Measurements from ENCODE around the gene CXCL8. TPM values are rescaled to one million over a fixed set of nuclear protein-coding genes. Genes with fewer than 3 reads are reported as not detected.
"Not testable (repeated sequence)": the region's sequence is repeated elsewhere in the genome, so short reads cannot be mapped to it uniquely, and the experiment has no call there.

The CXCL8 gene
- polyA plus RNA-seq, 1 of the 3 experiments (the other 2 are of a cell fraction) = 6.0 TPM

- TF ChIP-seq, protein P1, sequence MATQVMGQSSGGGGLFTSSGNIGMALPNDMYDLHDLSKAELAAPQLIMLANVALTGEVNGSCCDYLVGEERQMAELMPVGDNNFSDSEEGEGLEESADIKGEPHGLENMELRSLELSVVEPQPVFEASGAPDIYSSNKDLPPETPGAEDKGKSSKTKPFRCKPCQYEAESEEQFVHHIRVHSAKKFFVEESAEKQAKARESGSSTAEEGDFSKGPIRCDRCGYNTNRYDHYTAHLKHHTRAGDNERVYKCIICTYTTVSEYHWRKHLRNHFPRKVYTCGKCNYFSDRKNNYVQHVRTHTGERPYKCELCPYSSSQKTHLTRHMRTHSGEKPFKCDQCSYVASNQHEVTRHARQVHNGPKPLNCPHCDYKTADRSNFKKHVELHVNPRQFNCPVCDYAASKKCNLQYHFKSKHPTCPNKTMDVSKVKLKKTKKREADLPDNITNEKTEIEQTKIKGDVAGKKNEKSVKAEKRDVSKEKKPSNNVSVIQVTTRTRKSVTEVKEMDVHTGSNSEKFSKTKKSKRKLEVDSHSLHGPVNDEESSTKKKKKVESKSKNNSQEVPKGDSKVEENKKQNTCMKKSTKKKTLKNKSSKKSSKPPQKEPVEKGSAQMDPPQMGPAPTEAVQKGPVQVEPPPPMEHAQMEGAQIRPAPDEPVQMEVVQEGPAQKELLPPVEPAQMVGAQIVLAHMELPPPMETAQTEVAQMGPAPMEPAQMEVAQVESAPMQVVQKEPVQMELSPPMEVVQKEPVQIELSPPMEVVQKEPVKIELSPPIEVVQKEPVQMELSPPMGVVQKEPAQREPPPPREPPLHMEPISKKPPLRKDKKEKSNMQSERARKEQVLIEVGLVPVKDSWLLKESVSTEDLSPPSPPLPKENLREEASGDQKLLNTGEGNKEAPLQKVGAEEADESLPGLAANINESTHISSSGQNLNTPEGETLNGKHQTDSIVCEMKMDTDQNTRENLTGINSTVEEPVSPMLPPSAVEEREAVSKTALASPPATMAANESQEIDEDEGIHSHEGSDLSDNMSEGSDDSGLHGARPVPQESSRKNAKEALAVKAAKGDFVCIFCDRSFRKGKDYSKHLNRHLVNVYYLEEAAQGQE (IDR thresholded peaks at IDR 0.05; ENCODE audit: low read depth, low read length) = no peak
- no peak for TF ChIP-seq IRF3 (IDR thresholded peaks at IDR 0.05; ENCODE audit: low read depth, low read length)
These were observed 32.0 kb downstream of the CXCL8 start (continued) for GRCh38 chr4:73772363-73772762.

- POLR2A ChIA-PET; H3K9me2 ChIP-seq; H3K9me3 ChIP-seq; H3K36me3 ChIP-seq (replicated peaks in 1 of 2; ENCODE audit: control insufficient read depth in 1 of 2, insufficient read depth in 2 of 2, low read length in 1 of 2); H3K4me3 ChIP-seq (ENCODE audit: low read depth in 2 of 2, low read length in 1 of 2); H3K4me2 ChIP-seq; H3F3A ChIP-seq (replicated peaks; ENCODE audit: insufficient read depth); H3K79me2 ChIP-seq (ENCODE audit: insufficient read depth); DNase-seq; H2AFZ ChIP-seq (ENCODE audit: low read depth); CTCF ChIA-PET; H3K4me1 ChIP-seq (ENCODE audit: control insufficient read depth in 1 of 2, insufficient read depth in 2 of 2, low read depth in 1 of 2, low read length in 1 of 2); H3K27ac ChIP-seq (ENCODE audit: low read depth in 2 of 2, low read length in 1 of 2); H4K20me1 ChIP-seq (ENCODE audit: insufficient read depth); H3K9ac ChIP-seq: not testable (repeated sequence)
- 53% methylated on average over 4 of the region's 4 CpGs for WGBS (ENCODE audit: low lambda C conversion rate)
- H3K27me3 ChIP-seq (ENCODE audit: insufficient read depth) = peaks cover 20% of the 10 kb centered on the region; the same call in 1 of the 2 replicates
These were observed 34.0 kb downstream of the CXCL8 start for GRCh38 chr4:73774406-73774805.

- Histone ChIP-seq H3K27me3 (ENCODE audit: insufficient read depth) (peaks cover 10% of the 10 kb centered on the region; the same call in 1 of the 2 replicates), H4K20me1 (ENCODE audit: insufficient read depth) (no peaks in the 10 kb centered on the region), H3K9me2 (no peaks in the 10 kb centered on the region), H3K9me3 (no peaks in the 10 kb centered on the region), H2AFZ (ENCODE audit: low read depth) (no peak overlapping the region), H3K4me2 (no peak overlapping the region), H3K9ac (no peak overlapping the region), H3K27ac (ENCODE audit: low read depth in 2 of 2, low read length in 1 of 2) (no peak overlapping the region; a peak in 1 of 4 replicates), H3K4me3 (ENCODE audit: low read depth in 2 of 2, low read length in 1 of 2) (no peak overlapping the region), H3K4me1 (ENCODE audit: control insufficient read depth in 1 of 2, insufficient read depth in 2 of 2, low read depth in 1 of 2, low read length in 1 of 2) (no peaks in the 10 kb centered on the region; a peak in 1 of 4 replicates), H3K36me3 (replicated peaks in 1 of 2; ENCODE audit: control insufficient read depth in 1 of 2, insufficient read depth in 2 of 2, low read length in 1 of 2) (no peaks in the 10 kb centered on the region), H3F3A (replicated peaks; ENCODE audit: insufficient read depth) (peaks cover 8% of the 10 kb centered on the region), H3K79me2 (ENCODE audit: insufficient read depth) (no peaks in the 10 kb centered on the region)
- ChIA-PET CTCF (interaction anchor here (1.2 kb wide), 1 partner anchor 14 kb away, joined by 4 read pairs; no protein-coding TSS in a partner anchor), POLR2A (no interaction called here)
- 1% methylated on average over 2 of the region's 2 CpGs for WGBS (ENCODE audit: low lambda C conversion rate)
- TF ChIP-seq FOSL2 (IDR thresholded peaks at IDR 0.05; ENCODE audit: borderline replicate concordance, low read depth) (no peak), RXRA (IDR thresholded peaks at IDR 0.05; ENCODE audit: borderline replicate concordance, low read depth) (no peak), TCF12 (IDR thresholded peaks at IDR 0.05) (peak; percentile 51), EP300 (IDR thresholded peaks at IDR 0.05; ENCODE audit: borderline replicate concordance in 1 of 2, low read depth in 1 of 2, low read length in 1 of 2) (no peak), MAX (IDR thresholded peaks at IDR 0.05; ENCODE audit: low read depth) (no peak), NRF1 (IDR thresholded peaks at IDR 0.05; ENCODE audit: low read depth, low read length) (no peak), ELF1 (IDR thresholded peaks at IDR 0.05) (no peak), TEAD4 (IDR thresholded peaks at IDR 0.05; ENCODE audit: borderline replicate concordance, insufficient read depth) (no peak), NFIC (IDR thresholded peaks at IDR 0.05; ENCODE audit: borderline replicate concordance) (peak; percentile 73), PBX3 (IDR thresholded peaks at IDR 0.05) (peak; percentile 54; the same call in 1 of the 2 replicates), RAD21 (IDR thresholded peaks at IDR 0.05; ENCODE audit: low read length) (no peak)
- DNase-seq = no peak
These were observed 36.0 kb downstream of the CXCL8 start for GRCh38 chr4:73776321-73776729.
